ENCODE results near the gene ABCC9.
"Not testable (repeated sequence)": the region's sequence is repeated elsewhere in the genome, so short reads cannot be mapped to it uniquely, and the experiment has no call there.

- TF ChIP-seq, protein P1, sequence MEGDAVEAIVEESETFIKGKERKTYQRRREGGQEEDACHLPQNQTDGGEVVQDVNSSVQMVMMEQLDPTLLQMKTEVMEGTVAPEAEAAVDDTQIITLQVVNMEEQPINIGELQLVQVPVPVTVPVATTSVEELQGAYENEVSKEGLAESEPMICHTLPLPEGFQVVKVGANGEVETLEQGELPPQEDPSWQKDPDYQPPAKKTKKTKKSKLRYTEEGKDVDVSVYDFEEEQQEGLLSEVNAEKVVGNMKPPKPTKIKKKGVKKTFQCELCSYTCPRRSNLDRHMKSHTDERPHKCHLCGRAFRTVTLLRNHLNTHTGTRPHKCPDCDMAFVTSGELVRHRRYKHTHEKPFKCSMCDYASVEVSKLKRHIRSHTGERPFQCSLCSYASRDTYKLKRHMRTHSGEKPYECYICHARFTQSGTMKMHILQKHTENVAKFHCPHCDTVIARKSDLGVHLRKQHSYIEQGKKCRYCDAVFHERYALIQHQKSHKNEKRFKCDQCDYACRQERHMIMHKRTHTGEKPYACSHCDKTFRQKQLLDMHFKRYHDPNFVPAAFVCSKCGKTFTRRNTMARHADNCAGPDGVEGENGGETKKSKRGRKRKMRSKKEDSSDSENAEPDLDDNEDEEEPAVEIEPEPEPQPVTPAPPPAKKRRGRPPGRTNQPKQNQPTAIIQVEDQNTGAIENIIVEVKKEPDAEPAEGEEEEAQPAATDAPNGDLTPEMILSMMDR (IDR thresholded peaks at IDR 0.05) = not testable (repeated sequence)
- not testable (repeated sequence) for TF ChIP-seq POLR2A (IDR thresholded peaks at IDR 0.05)
Measured at GRCh38 chr12:21812340-21812739, 128.9 kb downstream of the ABCC9 start.
